ENCODE results near the gene PPP1CB.
A peak's percentile ranks its signal among the peaks of the same experiment; 100 is the strongest.

Gene PPP1CB

DNA sequence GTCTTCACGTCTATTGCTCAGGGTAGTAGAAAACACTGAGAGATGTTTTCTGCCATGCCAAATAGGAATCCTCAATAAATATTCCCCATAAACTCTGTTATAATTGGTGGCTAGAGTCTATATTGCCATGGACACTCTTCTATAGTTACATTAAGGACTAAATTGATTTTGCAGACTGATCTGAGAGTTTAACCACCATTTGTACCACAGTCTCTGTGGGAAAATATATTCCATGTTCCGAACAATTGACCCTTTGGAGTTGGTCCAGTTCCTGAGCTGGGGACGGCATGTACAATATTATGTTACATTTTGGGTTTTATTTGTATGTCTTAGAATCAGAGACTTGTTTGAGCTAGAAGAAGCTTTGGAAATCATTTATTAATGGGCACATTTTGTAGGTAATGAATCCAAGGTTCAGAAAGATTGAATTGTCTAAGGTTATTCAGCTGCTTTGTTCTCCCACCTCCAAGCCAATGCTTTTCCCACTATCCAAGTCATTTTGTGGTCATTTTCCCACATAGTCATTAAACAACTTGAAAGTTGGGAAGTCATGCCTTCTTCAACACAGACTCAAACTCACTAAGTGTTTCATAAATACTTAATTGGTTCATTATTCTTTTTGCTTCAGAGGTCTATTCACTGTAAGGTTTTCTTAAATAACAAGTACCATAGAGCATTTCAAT is 5.1 kb upstream of the PPP1CB start:
- Histone ChIP-seq H3K4me3 (ENCODE audit: low read depth, low read length) (no peak overlapping the region), H3K4me1 (ENCODE audit: control insufficient read depth, insufficient read depth, low read length) (peaks cover 6% of the 10 kb centered on the region), H3K27me3 (ENCODE audit: control insufficient read depth, insufficient read depth, low read length) (peaks cover 3% of the 10 kb centered on the region), H3K9ac (ENCODE audit: low read depth, low read length) (no peak overlapping the region), H3K9me3 (ENCODE audit: control insufficient read depth, insufficient read depth, low read length) (no peaks in the 10 kb centered on the region), H3K36me3 (ENCODE audit: control insufficient read depth, insufficient read depth, low read length) (no peaks in the 10 kb centered on the region)

DNA sequence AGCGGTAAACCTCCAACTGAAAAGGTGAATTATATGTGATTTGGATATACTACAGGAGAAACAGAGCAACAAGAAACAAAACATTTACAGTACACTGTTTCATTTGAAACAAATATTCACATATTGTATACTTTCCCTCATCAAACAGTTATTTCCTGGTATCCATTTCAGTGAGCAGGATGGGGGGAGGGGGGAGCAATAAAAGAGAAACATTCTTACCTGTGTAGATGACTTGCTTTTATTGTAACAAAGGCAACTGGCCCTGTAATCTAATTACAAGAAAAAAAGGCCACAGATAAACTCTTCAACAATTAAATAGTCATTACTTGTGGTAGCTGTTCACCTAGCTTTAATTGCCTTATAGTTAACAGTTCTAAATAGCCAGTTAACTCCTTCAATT is 3.9 kb upstream of the PPP1CB start:
- Histone ChIP-seq H3K4me3 (ENCODE audit: low read depth, low read length) (no peak overlapping the region), H3K9ac (ENCODE audit: low read depth, low read length) (no peak overlapping the region), H3K36me3 (ENCODE audit: control insufficient read depth, insufficient read depth, low read length) (peaks cover 2% of the 10 kb centered on the region), H3K4me1 (ENCODE audit: control insufficient read depth, insufficient read depth, low read length) (peaks cover 6% of the 10 kb centered on the region), H3K9me3 (ENCODE audit: control insufficient read depth, insufficient read depth, low read length) (no peaks in the 10 kb centered on the region), H3K27me3 (ENCODE audit: control insufficient read depth, insufficient read depth, low read length) (peaks cover 3% of the 10 kb centered on the region)

DNA sequence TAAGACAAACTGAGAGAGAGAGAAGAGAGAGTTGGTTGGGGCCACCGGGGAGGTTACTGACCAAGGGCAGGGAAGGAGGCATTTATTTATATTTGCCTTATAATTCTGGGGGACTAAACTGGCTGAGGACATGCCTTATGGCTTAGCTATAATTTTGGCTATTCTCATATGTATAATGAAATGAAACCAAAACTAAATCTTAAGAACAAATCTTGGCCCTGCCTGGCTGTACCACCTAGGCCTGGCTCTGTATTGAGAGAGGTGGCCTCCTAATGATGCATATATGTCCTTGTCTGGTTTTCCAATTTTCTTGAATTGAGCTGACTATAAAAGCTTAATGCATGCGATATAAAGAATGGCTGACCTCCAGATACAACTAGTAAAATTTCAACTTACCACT is 3.5 kb upstream of the PPP1CB start:
- peaks cover 3% of the 10 kb centered on the region for H3K27me3 ChIP-seq (ENCODE audit: control insufficient read depth, insufficient read depth, low read length)
- H3K36me3 ChIP-seq (ENCODE audit: control insufficient read depth, insufficient read depth, low read length), result peaks cover 2% of the 10 kb centered on the region
- H3K9me3 ChIP-seq (ENCODE audit: control insufficient read depth, insufficient read depth, low read length), result no peaks in the 10 kb centered on the region
- peaks cover 6% of the 10 kb centered on the region for H3K4me1 ChIP-seq (ENCODE audit: control insufficient read depth, insufficient read depth, low read length)
- no peak overlapping the region for H3K9ac ChIP-seq (ENCODE audit: low read depth, low read length)
- H3K4me3 ChIP-seq (ENCODE audit: low read depth, low read length), result no peak overlapping the region

DNA sequence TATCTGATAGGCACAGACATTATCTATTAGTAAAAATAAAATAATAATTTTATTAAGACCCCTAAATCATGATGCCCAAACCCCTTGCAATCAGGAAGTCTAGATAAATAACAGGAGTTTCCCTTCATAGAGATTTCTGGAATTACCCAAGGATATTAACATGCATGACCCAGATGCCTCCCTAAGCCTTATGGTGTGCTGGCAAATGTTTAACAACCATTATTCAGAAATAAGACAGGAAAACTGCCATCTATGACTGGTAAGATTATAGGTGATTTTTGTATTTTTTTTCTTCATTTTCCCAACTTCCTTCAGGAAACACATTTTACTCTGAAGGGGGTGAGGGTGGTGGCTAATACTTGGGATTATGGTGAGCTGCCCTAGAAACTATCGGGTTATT is 2.7 kb upstream of the PPP1CB start:
- H3K36me3 ChIP-seq (ENCODE audit: control insufficient read depth, insufficient read depth, low read length), result peaks cover 2% of the 10 kb centered on the region
- H3K9me3 ChIP-seq (ENCODE audit: control insufficient read depth, insufficient read depth, low read length), result no peaks in the 10 kb centered on the region
- peaks cover 6% of the 10 kb centered on the region for H3K4me1 ChIP-seq (ENCODE audit: control insufficient read depth, insufficient read depth, low read length)
- peaks cover 3% of the 10 kb centered on the region for H3K27me3 ChIP-seq (ENCODE audit: control insufficient read depth, insufficient read depth, low read length)
- H3K9ac ChIP-seq (ENCODE audit: low read depth, low read length), result no peak overlapping the region
- no peak overlapping the region for H3K4me3 ChIP-seq (ENCODE audit: low read depth, low read length)

DNA sequence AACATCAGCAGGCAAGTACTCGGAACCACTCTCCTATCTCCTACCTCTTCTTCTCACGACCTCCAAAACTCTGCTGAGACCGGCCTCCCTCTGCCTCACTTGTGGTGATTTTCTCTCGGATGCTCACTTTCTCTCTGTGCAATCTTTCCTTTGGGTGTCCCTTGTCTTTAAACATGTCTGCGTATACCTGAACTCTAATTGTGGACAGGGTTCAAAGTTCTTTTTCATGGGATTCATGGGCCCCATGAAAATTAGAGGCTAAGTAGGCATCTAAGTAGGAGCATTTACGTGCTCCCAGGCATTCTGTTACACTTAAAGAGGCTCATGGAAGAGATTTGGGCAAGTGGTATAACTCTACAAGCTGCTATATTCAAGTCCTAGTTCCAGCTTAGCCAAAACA is 2.1 kb upstream of the PPP1CB start:
- H3K27me3 ChIP-seq (ENCODE audit: control insufficient read depth, insufficient read depth, low read length), result peaks cover 3% of the 10 kb centered on the region
- H3K36me3 ChIP-seq (ENCODE audit: control insufficient read depth, insufficient read depth, low read length), result peaks cover 2% of the 10 kb centered on the region
- no peak overlapping the region for H3K4me3 ChIP-seq (ENCODE audit: low read depth, low read length)
- H3K4me1 ChIP-seq (ENCODE audit: control insufficient read depth, insufficient read depth, low read length), result peaks cover 6% of the 10 kb centered on the region
- H3K9me3 ChIP-seq (ENCODE audit: control insufficient read depth, insufficient read depth, low read length), result no peaks in the 10 kb centered on the region
- H3K9ac ChIP-seq (ENCODE audit: low read depth, low read length), result no peak overlapping the region

DNA sequence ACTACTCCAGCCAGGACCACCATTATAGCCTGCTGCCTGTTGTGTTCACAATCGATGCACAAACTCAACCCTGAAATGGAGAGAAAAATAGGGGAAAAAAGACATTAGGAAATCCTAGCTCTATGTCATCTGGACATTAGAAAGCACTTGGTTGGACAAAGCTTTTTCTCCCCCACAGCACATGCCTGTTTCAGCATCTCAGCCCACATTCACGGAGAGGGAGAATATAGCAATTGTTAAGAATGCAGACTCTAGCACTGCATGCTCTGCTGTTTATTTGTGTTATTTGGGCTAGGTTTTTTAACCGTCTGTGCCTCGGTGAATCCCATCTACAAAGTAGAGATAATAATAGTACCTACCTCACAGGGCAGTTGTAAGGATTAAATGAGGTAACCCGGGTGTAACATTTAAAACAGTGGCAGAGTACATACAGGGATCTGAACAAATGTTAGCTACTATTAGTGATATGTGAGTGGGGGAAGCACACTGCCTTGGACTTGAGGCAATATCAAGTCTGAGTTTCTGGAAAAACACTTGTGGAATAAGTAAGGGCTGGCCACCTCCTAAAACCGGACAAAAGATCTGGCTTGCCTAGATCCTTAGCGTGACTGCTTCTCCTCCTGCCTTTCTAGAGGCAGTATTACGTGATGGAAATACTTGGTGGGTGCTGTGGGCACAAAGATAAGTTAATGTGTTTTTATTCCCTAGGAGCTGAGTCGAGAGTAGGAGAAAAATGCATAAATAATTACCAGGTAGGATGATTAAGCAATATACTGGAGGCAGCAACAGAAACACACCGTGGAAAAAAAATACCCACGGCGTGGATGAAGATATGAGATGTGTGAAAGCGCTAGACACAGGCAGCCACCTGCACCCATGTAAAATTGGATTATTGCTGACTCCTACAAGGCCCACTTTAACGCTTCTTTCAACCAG is 1.0 kb upstream of the PPP1CB start:
- H3K27me3 ChIP-seq (ENCODE audit: control insufficient read depth, insufficient read depth, low read length), result peaks cover 3% of the 10 kb centered on the region

DNA sequence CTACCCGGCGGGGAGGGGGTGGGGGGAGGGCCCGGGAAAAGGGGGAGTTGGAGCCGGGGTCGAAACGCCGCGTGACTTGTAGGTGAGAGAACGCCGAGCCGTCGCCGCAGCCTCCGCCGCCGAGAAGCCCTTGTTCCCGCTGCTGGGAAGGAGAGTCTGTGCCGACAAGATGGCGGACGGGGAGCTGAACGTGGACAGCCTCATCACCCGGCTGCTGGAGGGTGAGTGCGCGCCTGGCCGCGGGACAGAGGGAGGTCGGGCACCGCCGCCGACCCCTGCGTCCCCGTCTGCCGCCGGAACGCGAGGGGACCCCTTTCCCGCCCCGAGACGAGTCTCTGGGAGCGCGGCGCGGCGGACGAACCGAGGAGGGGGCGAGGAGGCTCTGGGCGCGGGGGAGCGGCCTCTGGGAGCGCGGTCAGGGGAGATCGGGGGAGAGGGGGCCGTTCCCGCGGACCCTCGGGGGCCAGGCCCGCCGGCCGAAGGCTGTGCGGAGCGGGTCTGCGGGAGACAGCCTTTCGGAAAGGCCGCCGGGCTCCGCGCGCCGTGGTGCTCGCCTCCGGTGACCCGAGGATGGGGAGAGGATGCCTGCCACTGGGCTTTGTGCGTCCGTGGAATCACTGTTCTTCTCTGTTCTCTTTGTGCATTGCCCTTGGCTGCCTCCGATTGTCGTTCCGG is 463 bp downstream of the PPP1CB start:
- no peaks in the 10 kb centered on the region for H3K9me3 ChIP-seq (ENCODE audit: control insufficient read depth, insufficient read depth, low read length)
- H3K4me1 ChIP-seq (ENCODE audit: control insufficient read depth, insufficient read depth, low read length), result peaks cover 11% of the 10 kb centered on the region

More for the DNA sequence above, 1.0 kb upstream of the PPP1CB start:
- H3K36me3 ChIP-seq (ENCODE audit: control insufficient read depth, insufficient read depth, low read length), result peaks cover 2% of the 10 kb centered on the region
- H3K9me3 ChIP-seq (ENCODE audit: control insufficient read depth, insufficient read depth, low read length), result no peaks in the 10 kb centered on the region
- H3K9ac ChIP-seq (ENCODE audit: low read depth, low read length), result peak overlapping the region; percentile 98
- H3K4me3 ChIP-seq (ENCODE audit: low read depth, low read length), result peak overlapping the region; percentile 64
- H3K4me1 ChIP-seq (ENCODE audit: control insufficient read depth, insufficient read depth, low read length), result peaks cover 11% of the 10 kb centered on the region

DNA sequence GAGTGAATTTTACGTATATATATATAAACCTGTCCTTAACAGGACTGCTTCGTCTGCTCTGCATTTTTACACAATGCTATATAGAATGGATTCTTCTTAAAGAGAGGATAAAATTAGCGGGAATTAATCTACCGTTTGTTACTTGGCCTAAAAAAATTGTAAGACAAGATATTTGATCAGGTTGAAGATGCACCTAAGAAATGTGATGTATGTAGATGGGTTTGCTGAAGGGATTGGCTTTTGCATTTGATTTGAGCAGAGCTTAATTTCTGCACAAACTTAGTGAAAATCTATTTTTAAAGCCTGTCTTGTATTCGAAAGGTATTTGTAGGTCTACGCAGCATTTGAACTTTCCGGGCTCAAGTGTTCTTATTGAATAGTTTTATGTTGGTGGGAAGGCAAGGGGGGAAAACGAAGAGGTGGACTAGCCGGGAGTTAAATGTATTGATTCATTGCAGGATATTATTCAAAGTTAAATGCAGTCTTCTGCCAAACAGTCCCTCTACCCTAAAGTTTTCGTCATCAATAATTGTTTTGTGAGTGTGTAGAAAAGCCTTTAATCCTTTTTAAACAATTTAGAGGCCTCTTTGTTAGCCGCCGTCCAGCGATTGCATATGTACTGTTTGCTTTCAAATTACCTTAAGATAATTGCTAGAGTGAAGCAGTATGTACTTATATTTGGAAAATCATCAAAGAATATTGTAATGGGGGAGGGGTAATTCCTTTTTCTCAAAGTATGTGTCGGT is 1.2 kb downstream of the PPP1CB start:
- Histone ChIP-seq H3K4me1 (ENCODE audit: control insufficient read depth, insufficient read depth, low read length) (peaks cover 11% of the 10 kb centered on the region), H3K9ac (ENCODE audit: low read depth, low read length) (peak overlapping the region; percentile 90)

More for the DNA sequence above, 463 bp downstream of the PPP1CB start:
- Histone ChIP-seq H3K9ac (ENCODE audit: low read depth, low read length) (peak overlapping the region; percentile 90), H3K36me3 (ENCODE audit: control insufficient read depth, insufficient read depth, low read length) (peaks cover 2% of the 10 kb centered on the region), H3K27me3 (ENCODE audit: control insufficient read depth, insufficient read depth, low read length) (peaks cover 3% of the 10 kb centered on the region), H3K4me3 (ENCODE audit: low read depth, low read length) (peak overlapping the region; percentile 64)

DNA sequence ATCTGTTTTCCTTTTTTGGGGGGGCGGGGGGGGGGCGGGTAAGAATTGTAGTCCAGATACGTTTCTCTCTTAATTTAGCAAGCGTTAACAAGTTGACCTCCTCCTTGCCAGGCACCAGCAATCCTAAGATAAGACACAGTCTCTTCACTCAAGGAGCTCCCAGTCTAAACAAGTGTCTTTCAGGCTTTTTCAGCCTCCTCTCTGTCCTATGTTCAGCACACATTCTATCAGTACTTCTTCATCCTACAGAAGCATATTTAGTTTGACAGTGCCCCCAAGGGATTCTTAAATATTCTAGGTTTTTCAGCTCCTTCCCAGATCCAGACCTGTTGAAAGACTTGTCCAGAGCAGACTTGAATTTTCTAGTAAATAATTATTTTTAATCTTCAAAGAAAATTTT is 2.7 kb downstream of the PPP1CB start:
- H3K9me3 ChIP-seq (ENCODE audit: control insufficient read depth, insufficient read depth, low read length), result no peaks in the 10 kb centered on the region
- peaks cover 11% of the 10 kb centered on the region for H3K4me1 ChIP-seq (ENCODE audit: control insufficient read depth, insufficient read depth, low read length)
- no peak overlapping the region for H3K4me3 ChIP-seq (ENCODE audit: low read depth, low read length)
- no peak overlapping the region for H3K9ac ChIP-seq (ENCODE audit: low read depth, low read length)
- H3K27me3 ChIP-seq (ENCODE audit: control insufficient read depth, insufficient read depth, low read length), result peaks cover 3% of the 10 kb centered on the region
- H3K36me3 ChIP-seq (ENCODE audit: control insufficient read depth, insufficient read depth, low read length), result peaks cover 2% of the 10 kb centered on the region

More for the DNA sequence above, 1.2 kb downstream of the PPP1CB start:
- Histone ChIP-seq H3K4me3 (ENCODE audit: low read depth, low read length) (peak overlapping the region; percentile 64), H3K27me3 (ENCODE audit: control insufficient read depth, insufficient read depth, low read length) (peaks cover 3% of the 10 kb centered on the region), H3K36me3 (ENCODE audit: control insufficient read depth, insufficient read depth, low read length) (peaks cover 2% of the 10 kb centered on the region), H3K9me3 (ENCODE audit: control insufficient read depth, insufficient read depth, low read length) (no peaks in the 10 kb centered on the region)

DNA sequence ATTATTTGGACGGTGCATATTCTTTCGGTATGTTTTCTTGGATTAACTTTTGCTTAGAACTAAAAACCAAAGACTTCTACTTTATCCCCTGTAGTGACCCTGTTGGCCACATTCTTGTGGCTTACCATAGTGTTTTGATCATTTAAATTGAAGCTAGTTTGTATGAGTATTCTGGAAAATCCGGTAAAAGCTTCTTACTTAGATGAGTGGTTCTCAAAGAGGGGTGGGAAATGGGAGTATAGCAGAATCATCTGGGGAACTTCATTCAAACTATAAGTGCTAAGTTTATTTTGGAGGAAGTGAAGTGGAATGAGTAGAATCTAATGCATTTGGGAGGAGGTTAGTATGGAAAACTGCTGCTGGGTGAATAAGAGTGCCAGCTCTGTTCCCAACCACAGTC is 3.8 kb downstream of the PPP1CB start:
- H3K9me3 ChIP-seq (ENCODE audit: control insufficient read depth, insufficient read depth, low read length), result no peaks in the 10 kb centered on the region
- H3K9ac ChIP-seq (ENCODE audit: low read depth, low read length), result no peak overlapping the region
- H3K4me3 ChIP-seq (ENCODE audit: low read depth, low read length), result no peak overlapping the region
- peaks cover 3% of the 10 kb centered on the region for H3K27me3 ChIP-seq (ENCODE audit: control insufficient read depth, insufficient read depth, low read length)
- peaks cover 10% of the 10 kb centered on the region for H3K4me1 ChIP-seq (ENCODE audit: control insufficient read depth, insufficient read depth, low read length)
- H3K36me3 ChIP-seq (ENCODE audit: control insufficient read depth, insufficient read depth, low read length), result peaks cover 2% of the 10 kb centered on the region

DNA sequence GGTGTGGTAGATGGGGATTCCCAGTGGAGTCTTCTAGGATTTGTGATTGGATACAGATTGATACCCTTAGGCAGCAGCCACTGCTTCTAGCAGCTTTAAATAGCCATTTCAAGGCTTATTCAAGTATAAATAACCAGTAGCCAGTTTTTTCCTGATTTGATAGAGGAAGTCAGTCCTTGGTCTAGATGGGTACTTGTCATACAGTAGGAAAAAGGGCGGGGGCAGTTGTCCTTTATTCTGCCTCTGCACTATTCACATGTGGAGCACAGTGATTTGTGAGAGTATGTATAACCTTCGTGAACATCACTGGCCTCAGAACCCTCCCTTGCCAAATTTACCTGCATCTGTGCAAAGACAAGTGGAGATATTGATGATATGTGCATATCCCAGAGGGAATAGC is 6.8 kb downstream of the PPP1CB start:
- Histone ChIP-seq H3K4me3 (ENCODE audit: low read depth, low read length) (no peak overlapping the region), H3K36me3 (ENCODE audit: control insufficient read depth, insufficient read depth, low read length) (no peaks in the 10 kb centered on the region), H3K27me3 (ENCODE audit: control insufficient read depth, insufficient read depth, low read length) (no peaks in the 10 kb centered on the region)

More for the DNA sequence above, 6.8 kb downstream of the PPP1CB start:
- no peak overlapping the region for H3K9ac ChIP-seq (ENCODE audit: low read depth, low read length)
- H3K4me1 ChIP-seq (ENCODE audit: control insufficient read depth, insufficient read depth, low read length), result peaks cover 5% of the 10 kb centered on the region
- H3K9me3 ChIP-seq (ENCODE audit: control insufficient read depth, insufficient read depth, low read length), result no peaks in the 10 kb centered on the region

Measured in iPS-15b (cell line).